Naive thymus-derived CD4-positive, alpha-beta T cell (primary cell): ENCODE measurements around the gene VPS13D. TPM values are rescaled to one million over a fixed set of nuclear protein-coding genes. Genes with fewer than 3 reads are reported as not detected.

Experiments
- ATAC-seq: fragments of 150-1000 bp; cut with Tn5 transposase; 2 replicates; pipeline ENCODE4 v1.10.0; 2021; ENCODE audit warnings: mild to moderate bottlenecking, moderate library complexity
- CTCF ChIA-PET: fragments of 350-600 bp; sonication (Branson Sonifier 250); formaldehyde crosslinking; loops from one replicate; lab custom pipeline; 2021; ENCODE audit warnings: antibody characterized with exemption; lab: Charles Lee
- POLR2A ChIA-PET: fragments of 350-600 bp; sonication (Branson Sonifier 250); formaldehyde crosslinking; loops from one replicate; lab custom pipeline; 2021; ENCODE audit warnings: antibody characterized with exemption, inconsistent platforms; lab: Charles Lee
- DNase-seq, 9 donors: peaks; one replicate each; pipeline versions ENCODE4 v3.0.0 to v3.0.0-alpha.2; 2020 to 2022; ENCODE audit warnings: mixed read lengths in 1 of 9
- H3K27ac ChIP-seq: one replicate; pipeline ENCODE4 v1.7.0; 2013; ENCODE audit warnings: mild to moderate bottlenecking, low read depth, low read length, moderate library complexity
- H3K27me3 ChIP-seq, 2 donors: one replicate each; pipeline ENCODE4 v1.7.0; 2013; ENCODE audit warnings: low read length in 2 of 2, mild to moderate bottlenecking in 2 of 2, moderate library complexity in 2 of 2; ENCODE audit not compliant: control insufficient read depth in 2 of 2, insufficient read depth in 2 of 2
- H3K36me3 ChIP-seq, 3 experiments: 1 replicate in 2 of 3; 2 replicates in 1 of 3; pipeline ENCODE4 v1.7.0; 2013; ENCODE audit warnings: low read length in 3 of 3, mild to moderate bottlenecking in 3 of 3, moderate library complexity in 1 of 3; ENCODE audit not compliant: insufficient read depth in 3 of 3, control insufficient read depth in 2 of 3
- H3K4me1 ChIP-seq, 2 donors: one replicate each; pipeline ENCODE4 v1.7.0; 2013; ENCODE audit warnings: low read length in 2 of 2, mild to moderate bottlenecking in 2 of 2, moderate library complexity in 1 of 2; ENCODE audit not compliant: control insufficient read depth in 2 of 2, insufficient read depth in 2 of 2
- H3K4me3 ChIP-seq: 2 replicates; pipeline ENCODE4 v1.7.0; 2013; ENCODE audit warnings: mild to moderate bottlenecking, low read length
- H3K9me3 ChIP-seq, 3 experiments: 1 replicate in 2 of 3; 2 replicates in 1 of 3; pipeline ENCODE4 v1.7.0; 2013; ENCODE audit warnings: low read length in 3 of 3; ENCODE audit not compliant: control insufficient read depth in 2 of 3
- H3K27ac Mint-ChIP-seq, 9 donors: one replicate each; pipeline ENCODE4 v1.8.0; 2020 to 2022; ENCODE audit warnings: mixed read lengths in 9 of 9, mild to moderate bottlenecking in 8 of 9, moderate library complexity in 5 of 9, inconsistent platforms in 2 of 9
- H3K27me3 Mint-ChIP-seq, 5 donors: one replicate each; pipeline ENCODE4 v1.8.0; 2021 to 2022; ENCODE audit warnings: mixed read lengths in 5 of 5, mild to moderate bottlenecking in 1 of 5
- H3K36me3 Mint-ChIP-seq, 5 donors: one replicate each; pipeline ENCODE4 v1.8.0; 2020 to 2022; ENCODE audit warnings: mixed read lengths in 5 of 5, mild to moderate bottlenecking in 3 of 5, inconsistent platforms in 1 of 5
- H3K4me1 Mint-ChIP-seq, 7 donors: one replicate each; pipeline ENCODE4 v1.8.0; 2020 to 2022; ENCODE audit warnings: mixed read lengths in 7 of 7, mild to moderate bottlenecking in 3 of 7, inconsistent platforms in 1 of 7
- H3K4me3 Mint-ChIP-seq, 10 donors: one replicate each; pipeline ENCODE4 v1.8.0; 2020 to 2022; ENCODE audit warnings: mild to moderate bottlenecking in 10 of 10, mixed read lengths in 10 of 10, moderate library complexity in 6 of 10, inconsistent platforms in 2 of 10
- H3K9me3 Mint-ChIP-seq, 11 donors: one replicate each; pipeline ENCODE4 v1.8.0; 2020 to 2022; ENCODE audit warnings: mixed read lengths in 11 of 11, mild to moderate bottlenecking in 4 of 11, inconsistent platforms in 1 of 11, moderate library complexity in 1 of 11
- intact Hi-C, 2 donors: fragments of 100-400 bp; cut with micrococcal nuclease; formaldehyde crosslinking; loops; one replicate each; pipeline ENCODE4 v1.15.1; 2023
- polyA plus RNA-seq, 2 donors: library from polyadenylated mRNA; unstranded; fragments of 300-500 nt; fragmentation: Illumina TruSeq; gene quantifications; one replicate each; pipeline ENCODE4 v1.2.3, GENCODE V29; 2021
- total RNA-seq, 6 experiments: library from RNA in 5 of 6; stranded (reverse) in 5 of 6; gene quantifications; 1 replicate in 5 of 6; 2 replicates in 1 of 6; pipeline ENCODE4 v1.2.3 and lab custom pipeline; 2021 to 2026

The VPS13D gene
- total and polyA plus RNA-seq, 7 experiments from 2014 or later: 6.5 to 94.4 (median 73.2) TPM

DNA sequence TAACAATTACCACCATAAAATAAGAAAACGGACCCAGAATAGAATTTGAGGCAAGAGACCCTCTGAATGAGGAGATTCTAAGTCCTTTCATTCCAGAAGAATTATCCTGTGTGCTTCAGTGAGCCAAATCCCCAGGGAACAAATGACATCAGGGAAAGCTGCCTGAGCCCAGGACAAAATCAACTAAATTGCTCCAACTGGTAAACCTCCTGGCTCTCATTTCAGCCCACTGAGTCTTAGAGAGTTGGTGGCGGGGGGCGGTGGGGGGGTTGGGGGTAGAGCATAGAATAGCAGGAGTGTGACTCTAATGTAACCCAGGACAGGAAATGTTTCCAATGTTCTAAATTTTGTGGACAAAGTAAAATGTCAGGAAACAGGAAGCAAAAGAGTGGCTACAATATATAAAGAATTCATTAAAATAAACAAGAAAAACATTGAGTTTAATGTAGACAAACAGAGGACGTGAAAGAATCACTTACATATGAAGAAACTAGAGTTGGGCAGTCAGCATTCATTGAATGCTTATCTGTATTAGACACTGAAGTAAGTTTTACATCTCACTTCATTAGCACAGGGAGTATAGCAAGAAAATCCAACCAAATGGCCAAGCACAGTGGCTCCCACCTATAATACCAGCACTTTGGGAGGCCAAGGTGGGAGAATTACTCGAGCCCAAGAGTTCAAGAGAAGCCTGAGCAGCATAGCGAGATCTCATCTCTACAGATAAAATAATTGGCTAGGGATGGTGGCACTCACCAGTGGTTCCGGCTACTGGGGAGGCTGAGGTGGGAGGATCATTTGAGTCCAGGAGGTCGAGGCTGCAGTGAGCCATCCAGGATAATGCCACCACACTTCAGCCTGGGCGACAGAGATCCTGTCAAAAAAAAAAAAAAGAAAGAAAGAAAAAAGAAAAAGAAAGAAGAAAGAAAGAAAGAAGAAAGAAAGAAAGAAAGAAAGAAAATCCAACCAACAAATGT is 313.1 kb downstream of the VPS13D start:
- no peak overlapping the region for H3K4me3 Mint-ChIP-seq
- no peaks in the 10 kb centered on the region for H3K9me3 Mint-ChIP-seq
- DNase-seq (no peak), ATAC-seq (no peak)
- H3K36me3 Mint-ChIP-seq: peaks cover 0 to 7% (median 5%) of the 10 kb centered on the region in 5 donors
- H3K9me3 ChIP-seq: no peaks in the 10 kb centered on the region
- no peaks in the 10 kb centered on the region for H3K36me3 ChIP-seq
- intact Hi-C loops: no loop called here
- H3K27me3 Mint-ChIP-seq: peaks cover 0 to 12% (median 0%) of the 10 kb centered on the region in 5 donors
- ChIA-PET POLR2A (no interaction called here), CTCF (no interaction called here)
- no peaks in the 10 kb centered on the region for H3K27me3 ChIP-seq
- H3K4me3 ChIP-seq: no peak overlapping the region
- no peaks in the 10 kb centered on the region for H3K4me1 ChIP-seq
- peak overlapping the region in 1 of 9 donors; percentile 73 for H3K27ac Mint-ChIP-seq
- no peak overlapping the region for H3K27ac ChIP-seq
- H3K4me1 Mint-ChIP-seq: peaks cover 0 to 2% (median 0%) of the 10 kb centered on the region in 7 donors

- Histone ChIP-seq H3K4me3 (no peak overlapping the region), H3K4me1 (no peaks in the 10 kb centered on the region), H3K9me3 (no peaks in the 10 kb centered on the region), H3K27me3 (no peaks in the 10 kb centered on the region), H3K27ac (no peak overlapping the region), H3K36me3 (no peaks in the 10 kb centered on the region)
- H3K27ac Mint-ChIP-seq: no peak overlapping the region
- peaks cover 0 to 2% (median 0%) of the 10 kb centered on the region in 7 donors for H3K4me1 Mint-ChIP-seq
- CTCF ChIA-PET: no interaction called here
- no peak for ATAC-seq
- H3K4me3 Mint-ChIP-seq: no peak overlapping the region
- intact Hi-C loops: no loop called here
- POLR2A ChIA-PET: no interaction called here
- peaks cover 0 to 12% (median 0%) of the 10 kb centered on the region in 5 donors for H3K27me3 Mint-ChIP-seq
- no peaks in the 10 kb centered on the region for H3K9me3 Mint-ChIP-seq
- no peak for DNase-seq
- H3K36me3 Mint-ChIP-seq: peaks cover 0 to 5% (median 0%) of the 10 kb centered on the region in 5 donors
Observed at GRCh38 chr1:12543740-12544154, 313.9 kb downstream of the VPS13D start.

DNA sequence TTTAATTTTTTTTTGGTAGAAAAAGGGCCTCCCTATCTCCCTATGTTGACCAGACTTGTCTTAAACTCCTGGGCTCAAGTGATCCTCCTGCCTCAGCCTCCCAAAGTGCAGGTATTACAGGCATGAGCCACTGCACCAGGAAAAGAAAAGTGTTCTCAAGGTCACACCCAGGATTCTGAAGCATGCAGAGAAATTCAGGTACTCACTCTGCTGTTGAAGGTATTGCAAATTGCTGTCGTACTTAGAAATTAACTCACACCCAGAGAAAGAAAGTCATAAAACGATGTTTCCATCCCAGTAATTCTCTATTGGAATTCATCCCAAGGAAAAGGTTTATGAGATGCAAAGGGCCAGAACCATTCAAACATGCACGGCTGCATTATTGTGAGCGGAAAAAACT is 314.5 kb downstream of the VPS13D start:
- Mint-ChIP-seq H3K4me3 (no peak overlapping the region), H3K9me3 (no peaks in the 10 kb centered on the region), H3K36me3 (no peaks in the 10 kb centered on the region), H3K27ac (no peak overlapping the region), H3K27me3 (peaks cover 0 to 12% (median 0%) of the 10 kb centered on the region in 5 donors), H3K4me1 (peaks cover 0 to 2% (median 0%) of the 10 kb centered on the region in 7 donors)
- Histone ChIP-seq H3K36me3 (no peaks in the 10 kb centered on the region), H3K9me3 (no peaks in the 10 kb centered on the region), H3K27me3 (no peaks in the 10 kb centered on the region), H3K4me3 (no peak overlapping the region), H3K4me1 (no peaks in the 10 kb centered on the region), H3K27ac (no peak overlapping the region)
- DNase-seq: no peak
- POLR2A ChIA-PET: no interaction called here
- intact Hi-C loops: no loop called here
- no peak for ATAC-seq
- CTCF ChIA-PET: no interaction called here

- intact Hi-C loops: no loop called here
- Mint-ChIP-seq H3K36me3 (no peaks in the 10 kb centered on the region), H3K27ac (no peak overlapping the region), H3K9me3 (no peaks in the 10 kb centered on the region), H3K4me1 (peaks cover 0 to 4% (median 0%) of the 10 kb centered on the region in 7 donors), H3K4me3 (no peak overlapping the region), H3K27me3 (peaks cover 0 to 12% (median 0%) of the 10 kb centered on the region in 5 donors)
- Histone ChIP-seq H3K27ac (no peak overlapping the region), H3K4me3 (no peak overlapping the region), H3K9me3 (no peaks in the 10 kb centered on the region), H3K4me1 (no peaks in the 10 kb centered on the region), H3K27me3 (no peaks in the 10 kb centered on the region), H3K36me3 (no peaks in the 10 kb centered on the region)
- ChIA-PET CTCF (no interaction called here), POLR2A (interaction anchor here (1.2 kb wide), 1 partner anchor 59 kb away, joined by 3 read pairs; no protein-coding TSS in a partner anchor)
- DNase-seq (no peak), ATAC-seq (no peak)
Observed at GRCh38 chr1:12544992-12545391, 315.2 kb downstream of the VPS13D start.

DNA sequence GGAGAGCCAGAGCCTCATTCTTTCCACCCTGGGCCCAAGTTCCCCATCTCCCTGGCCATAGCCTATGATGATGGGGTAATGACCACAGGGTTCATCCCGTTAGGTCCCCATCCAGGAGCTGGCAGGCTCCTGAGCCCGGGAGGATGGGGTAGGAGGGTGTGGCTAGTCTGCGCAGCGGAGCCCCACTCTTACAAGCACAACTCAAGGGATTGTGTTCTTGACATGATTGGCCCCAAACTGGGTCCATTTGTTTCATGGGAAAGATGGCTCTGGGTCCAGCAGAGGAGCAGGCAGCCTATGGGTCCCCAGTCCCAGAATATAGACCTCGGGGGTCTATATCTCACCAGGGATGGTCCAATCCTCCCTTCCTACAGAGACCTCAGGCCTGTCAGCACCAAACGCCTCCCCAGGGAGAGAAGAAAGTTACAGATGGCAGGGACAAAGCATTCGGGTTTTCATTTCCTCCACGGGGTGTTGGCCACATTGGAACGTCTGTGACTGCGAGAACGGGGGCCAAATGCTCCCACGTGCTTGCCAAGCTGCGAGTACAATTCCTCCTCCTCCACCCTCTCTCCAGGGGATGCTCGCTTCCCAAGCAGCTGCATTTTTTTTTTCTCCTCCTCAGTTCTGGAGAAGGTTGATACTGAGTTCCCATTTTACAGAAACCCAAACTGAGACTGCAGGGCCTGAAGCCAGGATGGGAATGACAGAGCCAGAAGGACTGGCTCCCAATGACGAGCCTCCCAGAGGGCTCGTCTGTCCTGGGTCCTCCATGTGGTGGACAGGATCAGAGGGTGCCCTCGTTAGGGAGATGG is 317.1 kb downstream of the VPS13D start:
- ChIA-PET POLR2A (no interaction called here), CTCF (no interaction called here)
- Histone ChIP-seq H3K4me3 (no peak overlapping the region), H3K9me3 (no peaks in the 10 kb centered on the region), H3K36me3 (no peaks in the 10 kb centered on the region), H3K27ac (no peak overlapping the region), H3K4me1 (no peaks in the 10 kb centered on the region), H3K27me3 (no peaks in the 10 kb centered on the region)
- H3K27ac Mint-ChIP-seq: peak overlapping the region in 1 of 9 donors; percentile 36
- intact Hi-C loops: no loop called here
- DNase-seq (no peak), ATAC-seq (no peak)
- no peaks in the 10 kb centered on the region for H3K36me3 Mint-ChIP-seq
- H3K4me1 Mint-ChIP-seq: peaks cover 0 to 4% (median 0%) of the 10 kb centered on the region in 7 donors
- H3K27me3 Mint-ChIP-seq: peaks cover 0 to 11% (median 0%) of the 10 kb centered on the region in 5 donors
- no peak overlapping the region for H3K4me3 Mint-ChIP-seq
- no peaks in the 10 kb centered on the region for H3K9me3 Mint-ChIP-seq

DNA sequence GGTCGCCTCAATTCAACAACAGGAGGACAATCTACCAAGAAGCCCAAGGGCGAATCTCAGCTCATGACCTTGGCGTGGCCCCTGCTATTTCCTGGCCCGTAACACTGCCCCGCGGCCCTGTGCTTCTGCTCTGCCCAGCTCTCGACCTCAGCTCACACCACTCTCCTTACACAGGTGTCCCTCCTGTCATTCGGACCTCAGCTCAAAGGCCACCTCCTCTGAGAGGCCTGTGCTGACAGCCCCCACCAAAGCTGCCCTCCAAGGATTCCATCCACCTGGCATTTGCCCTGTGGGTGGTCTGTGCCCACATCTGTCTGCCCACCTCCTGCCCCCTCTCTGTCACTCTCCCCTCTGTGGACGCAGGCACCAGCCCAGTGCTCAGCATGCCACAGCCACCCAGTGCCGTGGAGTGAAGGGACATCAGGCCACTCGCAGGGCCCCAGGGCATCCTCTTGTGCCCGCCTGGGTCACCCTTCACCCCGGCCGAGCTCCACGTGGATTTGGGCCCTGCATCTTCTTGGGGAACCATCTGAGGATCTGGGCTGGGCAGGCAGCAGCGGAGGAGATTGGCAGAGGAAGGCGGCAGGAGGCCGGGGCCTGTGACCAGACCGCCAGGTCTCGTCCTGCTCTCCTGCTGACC is 317.9 kb downstream of the VPS13D start:
- POLR2A ChIA-PET: no interaction called here
- peak overlapping the region in 1 of 9 donors; percentile 10 for H3K27ac Mint-ChIP-seq

More for the DNA sequence above, 317.9 kb downstream of the VPS13D start:
- H3K9me3 Mint-ChIP-seq: no peaks in the 10 kb centered on the region
- CTCF ChIA-PET: no interaction called here
- Histone ChIP-seq H3K27ac (no peak overlapping the region), H3K4me3 (no peak overlapping the region), H3K27me3 (no peaks in the 10 kb centered on the region), H3K36me3 (no peaks in the 10 kb centered on the region), H3K9me3 (no peaks in the 10 kb centered on the region), H3K4me1 (no peaks in the 10 kb centered on the region)
- peaks cover 0 to 4% (median 0%) of the 10 kb centered on the region in 7 donors for H3K4me1 Mint-ChIP-seq
- DNase-seq (no peak), ATAC-seq (no peak)
- peaks cover 0 to 9% (median 0%) of the 10 kb centered on the region in 5 donors for H3K27me3 Mint-ChIP-seq
- intact Hi-C loops: no loop called here
- H3K4me3 Mint-ChIP-seq: no peak overlapping the region
- no peaks in the 10 kb centered on the region for H3K36me3 Mint-ChIP-seq
